HFF-Myc (cell line): ENCODE data around the gene TMEM51.

Experiments used
- DNase-seq: peaks from one replicate; pipeline ENCODE4 v3.0.0-alpha.2; 2011; ENCODE audit warnings: low read depth; ENCODE audit errors: extremely low read depth
- H3K4me3 ChIP-seq: replicated peaks from 2 replicates; pipeline ENCODE4 v1.5.1; 2011; ENCODE audit warnings: low read depth, mild to moderate bottlenecking, control low read depth, low read length
- CTCF ChIP-seq: IDR thresholded peaks from 2 replicates; pipeline ENCODE4 v1.5.1; 2012; ENCODE audit warnings: mild to moderate bottlenecking, low read depth, low read length, control low read depth; ENCODE audit errors: missing control alignments

Gene TMEM51

GRCh38 chr1:15156807-15157380 is 3.3 kb downstream of the TMEM51 start:
- H3K4me3 ChIP-seq: no peak overlapping the region
- TF ChIP-seq CTCF: no peak
- DNase-seq: no peak

- TF ChIP-seq CTCF: no peak
- no peak overlapping the region for H3K4me3 ChIP-seq
- no peak for DNase-seq
Measured at GRCh38 chr1:15157524-15158399, 4.2 kb downstream of the TMEM51 start.

GRCh38 chr1:15158506-15159165 is 5.1 kb downstream of the TMEM51 start:
- no peak overlapping the region for H3K4me3 ChIP-seq
- no peak for TF ChIP-seq CTCF
- DNase-seq: no peak

GRCh38 chr1:15159166-15159555 is 5.6 kb downstream of the TMEM51 start:
- no peak overlapping the region for H3K4me3 ChIP-seq
- no peak for DNase-seq
- TF ChIP-seq CTCF: no peak

GRCh38 chr1:15160626-15161025 is 7.1 kb downstream of the TMEM51 start:
- no peak overlapping the region for H3K4me3 ChIP-seq
- DNase-seq: no peak
- no peak for TF ChIP-seq CTCF

GRCh38 chr1:15167386-15167785 is 13.8 kb downstream of the TMEM51 start:
- DNase-seq: no peak
- no peak for TF ChIP-seq CTCF
- no peak overlapping the region for H3K4me3 ChIP-seq
